Vein endothelial cell (primary cell): ENCODE data around the gene SLC25A22. TPM values are rescaled to one million over a fixed set of nuclear protein-coding genes. Genes with fewer than 3 reads are reported as not detected.

Experiments
- small RNA-seq: library from RNA; depleted of rRNA; stranded (forward); fragments of <200 nt; gene quantifications from one replicate; pipeline ENCODE3, GENCODE V24; 2012
- total RNA-seq: library from RNA; depleted of rRNA; stranded (reverse); fragments of >200 nt; gene quantifications from 2 replicates; pipeline ENCODE4 v1.2.3, GENCODE V29; 2012

The SLC25A22 gene
- 13.7 and 15.6 TPM in 2 replicates for total RNA-seq

GRCh38 chr11:798093-798713 is at the start of gene SLC25A22:
TSS of gene SLC25A22 (minus strand) at chr11:798281. CDS start at chr11:795006, 3,275 bp downstream.

GRCh38 chr11:842370-843002 is 44.4 kb upstream of the SLC25A22 start, which contains the start of the genes POLR2L and TSPAN4:
TSS of gene POLR2L (minus strand) at chr11:842529. CDS start at chr11:842508, 21 bp downstream.
TSS of gene TSPAN4 (plus strand) at chr11:842852. CDS start at chr11:850305, 7,453 bp downstream.

DNA sequence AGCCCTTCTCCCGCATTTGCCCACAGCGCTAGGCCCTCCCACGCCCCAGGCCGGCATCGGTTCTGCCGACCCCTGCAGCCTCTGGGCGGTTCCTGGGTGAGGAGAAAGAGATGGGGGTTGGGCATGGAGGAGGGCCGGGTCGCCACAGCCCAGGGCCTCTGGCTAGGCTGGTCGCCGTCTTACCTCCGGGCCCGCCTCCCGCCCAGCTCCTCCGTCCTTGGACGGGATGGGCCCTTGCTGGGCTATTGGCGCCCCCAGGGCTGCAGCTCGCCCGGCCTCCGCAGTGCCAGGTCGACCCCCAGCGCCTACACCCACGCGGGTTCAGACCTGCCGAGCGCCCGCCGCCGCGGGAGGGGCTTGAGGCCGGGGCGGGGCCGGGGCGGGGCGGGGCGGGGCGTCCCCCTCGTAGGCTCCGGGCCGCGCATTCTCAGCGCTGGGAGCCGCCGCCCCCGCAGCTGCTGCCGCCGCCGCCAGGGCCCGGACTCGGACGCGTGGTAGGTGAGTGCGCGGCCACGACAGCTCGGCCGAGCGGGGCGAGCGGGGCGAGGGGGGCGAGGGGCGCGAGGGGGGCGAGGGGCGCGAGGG is 34.5 kb upstream of the SLC25A22 start, which contains the start of gene CD151:
TSS of gene CD151 (plus strand) at position 424 of the 585 bp plus-strand sequence. CDS start 3,118 bp downstream, outside the sequence.

DNA sequence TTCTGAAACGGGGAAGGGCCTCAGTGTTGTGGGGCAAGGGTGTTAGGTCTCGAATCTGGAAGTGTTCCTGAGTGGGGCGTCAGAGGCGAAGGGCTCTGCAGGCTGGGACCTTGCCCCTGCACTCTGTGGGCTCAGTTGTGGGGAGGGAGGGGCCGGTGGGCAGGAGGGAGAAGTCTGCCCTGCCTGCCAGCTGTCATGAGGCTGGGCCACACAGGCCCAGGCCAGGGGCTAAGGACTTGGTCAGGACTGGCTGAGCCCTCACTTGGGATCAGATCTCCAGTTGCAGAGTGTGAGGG is 29.8 kb upstream of the SLC25A22 start, which contains the start of gene CRACR2B:
TSS of gene CRACR2B (plus strand) at position 23 of the 296 bp plus-strand sequence. CDS start 689 bp downstream, outside the sequence.

GRCh38 chr11:818396-819128 is 20.5 kb upstream of the SLC25A22 start, which contains the start of gene PNPLA2:
TSS of gene PNPLA2 (plus strand) at chr11:818914. CDS start at chr11:819719, 805 bp downstream.

DNA sequence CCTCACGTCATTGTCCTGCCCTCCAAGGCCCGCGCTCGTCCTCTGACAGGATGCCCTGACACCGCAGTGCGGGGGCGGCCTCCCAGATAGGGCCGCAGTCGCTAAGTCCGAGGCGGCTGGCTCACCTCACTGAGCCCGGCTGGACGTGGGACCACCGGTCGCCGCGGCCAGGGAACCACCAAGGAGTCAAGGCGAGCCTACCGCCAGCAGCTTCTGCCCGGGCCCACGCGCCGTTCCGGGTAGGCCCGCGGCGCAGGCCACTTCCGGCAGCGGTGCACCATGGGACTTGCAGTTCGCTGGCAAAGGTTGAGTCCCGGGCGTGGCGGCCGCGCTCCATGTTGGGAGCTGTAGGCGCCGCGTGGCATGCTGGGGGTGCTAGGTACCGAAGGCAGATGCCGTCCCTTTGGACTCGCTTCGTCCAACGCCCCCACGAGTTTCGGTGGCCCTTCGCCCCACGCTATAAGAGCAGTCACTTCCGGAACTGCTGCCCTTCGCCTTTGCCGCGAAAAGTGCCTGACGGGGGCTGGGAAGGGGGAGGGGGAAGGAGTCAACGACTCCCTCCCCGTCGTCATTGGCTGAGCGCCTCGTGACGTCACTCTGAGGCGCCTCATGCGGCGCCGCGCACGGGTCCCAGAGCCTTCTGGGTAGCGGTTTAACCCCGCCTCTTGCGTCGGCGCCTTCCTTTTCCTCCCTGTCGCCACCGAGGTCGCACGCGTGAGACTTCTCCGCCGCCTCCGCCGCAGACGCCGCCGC is 11.4 kb upstream of the SLC25A22 start, which contains the start of gene RPLP2:
TSS of gene RPLP2 (plus strand) at position 681 of the 753 bp plus-strand sequence. CDS start 268 bp downstream, outside the sequence.

GRCh38 chr11:789943-790342 is 8.1 kb downstream of the SLC25A22 start, which contains the start of gene CEND1:
TSS of gene CEND1 (minus strand) at chr11:790090. CDS start at chr11:788576, 1,514 bp downstream.

DNA sequence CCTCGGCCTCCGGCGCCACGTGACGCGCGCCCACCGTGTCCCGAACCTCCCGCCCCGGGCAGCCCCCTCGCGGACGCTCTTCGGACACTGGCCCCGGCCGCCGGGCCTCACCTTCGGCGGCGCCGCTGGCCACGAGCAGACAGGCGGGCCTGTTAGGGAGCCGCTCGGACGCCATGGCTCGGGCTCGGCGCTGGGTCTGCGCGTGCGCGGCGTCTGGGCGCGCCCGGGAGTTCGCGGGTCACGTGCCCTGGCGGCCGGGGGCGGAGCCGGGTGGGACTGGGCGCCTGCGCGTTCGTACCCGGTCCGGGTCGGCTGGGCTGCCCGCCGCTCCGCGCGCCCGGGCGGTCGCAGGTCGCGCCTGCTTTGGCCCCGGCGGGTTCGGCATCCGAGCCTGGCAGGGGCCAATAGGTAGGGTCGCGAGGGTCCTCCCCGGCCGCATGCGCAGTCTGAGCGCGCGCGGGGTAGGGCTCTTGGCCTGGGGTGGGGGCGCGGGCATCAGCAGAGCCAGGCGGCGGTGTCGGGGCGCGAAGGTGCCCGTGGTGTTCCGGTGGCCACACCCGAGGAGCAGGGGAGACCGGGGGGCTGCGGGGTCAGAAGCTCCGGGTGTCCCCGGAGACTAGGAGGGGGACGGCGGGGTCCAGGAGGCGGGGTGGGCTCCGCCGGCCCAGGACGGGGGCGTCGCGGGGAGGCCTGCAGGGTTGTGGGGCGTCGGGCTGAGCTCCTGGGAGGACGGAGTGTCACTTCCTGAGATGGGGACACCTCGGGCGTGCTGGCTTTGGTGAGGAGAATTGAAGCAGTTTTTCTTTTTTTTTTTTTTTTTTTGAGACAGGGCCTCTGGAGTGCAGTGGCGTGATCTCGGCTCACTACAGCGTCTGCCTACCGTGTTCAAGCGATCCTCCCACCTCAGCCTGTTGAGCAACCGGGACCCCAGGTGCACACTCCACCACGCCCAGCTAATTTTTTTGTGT is 20.5 kb downstream of the SLC25A22 start, which contains the start of gene GATD1:
TSS of gene GATD1 (minus strand) at position 200 of the 968 bp plus-strand sequence. CDS start at position 175, 25 bp downstream.

DNA sequence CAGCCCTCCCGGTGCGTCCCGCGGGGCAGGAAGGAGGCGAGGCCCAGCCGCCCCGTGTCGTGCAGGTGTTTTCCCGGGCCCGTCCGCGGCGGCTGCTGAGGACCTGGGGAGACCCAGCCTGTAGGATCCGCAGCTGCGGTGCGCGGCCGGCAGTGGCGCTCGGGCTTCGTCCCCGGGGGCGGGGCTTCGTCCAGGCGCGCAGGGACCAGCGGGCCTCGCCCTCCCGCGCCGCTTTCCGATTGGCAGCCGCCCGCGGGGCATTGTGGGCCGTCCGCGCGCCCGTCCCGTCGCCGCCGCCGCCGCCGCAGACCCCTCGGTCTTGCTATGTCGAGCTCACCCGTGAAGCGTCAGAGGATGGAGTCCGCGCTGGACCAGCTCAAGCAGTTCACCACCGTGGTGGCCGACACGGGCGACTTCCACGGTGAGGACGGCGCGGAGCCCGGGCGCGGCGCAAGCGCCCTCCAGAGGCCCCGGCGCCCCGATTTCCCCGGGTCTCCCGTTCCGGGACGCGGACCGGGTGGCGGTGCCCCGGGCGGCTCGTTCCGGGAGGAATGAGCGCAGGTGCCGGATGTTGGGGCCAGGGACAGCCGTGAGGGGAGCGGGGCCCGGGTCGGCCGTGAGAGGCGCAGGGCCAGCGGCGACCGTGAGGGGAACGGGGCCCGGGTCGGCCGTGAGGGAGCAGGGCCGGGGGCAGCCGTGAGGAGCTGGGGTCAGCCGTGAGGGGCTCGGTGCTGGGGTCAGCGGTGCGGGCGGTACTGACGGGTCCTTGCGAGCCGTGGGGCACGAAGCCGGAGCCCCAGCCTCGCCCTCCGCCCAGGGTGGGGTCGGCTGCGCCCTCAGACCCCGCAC is 50.7 kb downstream of the SLC25A22 start, which contains the start of gene TALDO1:
TSS of gene TALDO1 (plus strand) at position 307 of the 849 bp plus-strand sequence. CDS start at position 325, 18 bp downstream.

Small RNA genes within 50 kb of the gene (small RNA-seq; reads per million reads assigned to genes)
- gene SNORA52, result not detected

Other genes with a start within 250 kb of the SLC25A22 start
- 1.9 and 2.6 TPM in 2 replicates for gene LMNTD2, start 237.5 kb downstream of the SLC25A22 start, total RNA-seq
- 17.1 and 18.0 TPM in 2 replicates for gene RASSF7, start 237.3 kb downstream of the SLC25A22 start, total RNA-seq
- gene PHRF1, start 221.8 kb downstream of the SLC25A22 start, total RNA-seq, result 35.8 and 43.8 TPM in 2 replicates
- gene IRF7, start 182.3 kb downstream of the SLC25A22 start, total RNA-seq, result 11.2 and 14.0 TPM in 2 replicates
- not detected in 2 replicates for gene CDHR5, start 173.3 kb downstream of the SLC25A22 start, total RNA-seq
- gene SCT, start 171.1 kb downstream of the SLC25A22 start, total RNA-seq, result not detected in 2 replicates
- gene DRD4, start 161.0 kb downstream of the SLC25A22 start, total RNA-seq, result not detected in 2 replicates
- 59.0 and 85.3 TPM in 2 replicates for gene DEAF1, start 103.1 kb downstream of the SLC25A22 start, total RNA-seq
- 8.9 and 11.8 TPM in 2 replicates for gene TMEM80, start 102.5 kb downstream of the SLC25A22 start, total RNA-seq
- 2.5 and 3.9 TPM in 2 replicates for gene EPS8L2, start 92.0 kb downstream of the SLC25A22 start, total RNA-seq
- gene TALDO1, start 50.8 kb downstream of the SLC25A22 start, total RNA-seq, result 155 and 170 TPM in 2 replicates
- gene GATD1, start 20.8 kb downstream of the SLC25A22 start, total RNA-seq, result 61.2 and 65.3 TPM in 2 replicates
- gene CEND1, start 8.2 kb downstream of the SLC25A22 start, total RNA-seq, result under 0.01 and 0.10 TPM in 2 replicates
- gene PIDD1, start 7.0 kb upstream of the SLC25A22 start, total RNA-seq, result 12.8 and 14.0 TPM in 2 replicates
- gene RPLP2, start 11.7 kb upstream of the SLC25A22 start, total RNA-seq, result 227 and 292 TPM in 2 replicates
- 43.3 and 59.4 TPM in 2 replicates for gene PNPLA2, start 20.6 kb upstream of the SLC25A22 start, total RNA-seq
- gene CRACR2B, start 29.6 kb upstream of the SLC25A22 start, total RNA-seq, result 9.2 and 12.7 TPM in 2 replicates
- gene CD151, start 34.7 kb upstream of the SLC25A22 start, total RNA-seq, result 453 and 470 TPM in 2 replicates
- gene POLR2L, start 44.2 kb upstream of the SLC25A22 start, total RNA-seq, result 77.9 and 79.4 TPM in 2 replicates
- gene TSPAN4, start 44.6 kb upstream of the SLC25A22 start, total RNA-seq, result 108 and 137 TPM in 2 replicates
- 34.8 and 45.4 TPM in 2 replicates for gene CHID1, start 112.5 kb upstream of the SLC25A22 start, total RNA-seq
- gene AP2A2, start 127.6 kb upstream of the SLC25A22 start, total RNA-seq, result 94.0 and 104 TPM in 2 replicates
- not detected in 2 replicates for gene MUC6, start 238.4 kb upstream of the SLC25A22 start, total RNA-seq